HG03558 (cell line): ENCODE data around the gene PRSS57.
"Not testable (repeated sequence)": the region's sequence is repeated elsewhere in the genome, so short reads cannot be mapped to it uniquely, and the experiment has no call there.

Experiments used
- ATAC-seq: cut with Tn5 transposase; IDR thresholded peaks from one replicate; pipeline ENCODE4 v1.9.1; 2021; ENCODE audit warnings: moderate number of reproducible peaks; ENCODE audit not compliant: unreplicated experiment; ENCODE audit errors: extremely low read depth

Gene PRSS57

DNA sequence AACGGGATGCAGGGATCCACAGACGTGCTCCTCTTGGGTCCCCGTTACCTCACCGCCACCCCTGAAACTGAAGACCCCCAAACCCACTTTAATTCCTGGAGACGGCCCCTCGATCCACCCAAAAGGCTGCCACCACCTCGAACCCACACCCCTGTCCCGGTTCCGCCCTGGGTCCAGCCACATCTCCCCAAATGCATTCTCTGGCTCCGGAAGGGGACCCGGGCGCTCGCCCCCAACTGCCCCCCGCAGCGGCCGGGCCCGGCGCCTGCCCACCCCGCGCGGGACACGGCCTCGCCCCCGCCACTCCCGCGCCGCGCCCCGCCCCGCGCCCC lies 19.3 kb downstream of the PRSS57 start:
- no peak for ATAC-seq

- no peak for ATAC-seq
Observed at GRCh38 chr19:674282-675151, 20.7 kb downstream of the PRSS57 start.

DNA sequence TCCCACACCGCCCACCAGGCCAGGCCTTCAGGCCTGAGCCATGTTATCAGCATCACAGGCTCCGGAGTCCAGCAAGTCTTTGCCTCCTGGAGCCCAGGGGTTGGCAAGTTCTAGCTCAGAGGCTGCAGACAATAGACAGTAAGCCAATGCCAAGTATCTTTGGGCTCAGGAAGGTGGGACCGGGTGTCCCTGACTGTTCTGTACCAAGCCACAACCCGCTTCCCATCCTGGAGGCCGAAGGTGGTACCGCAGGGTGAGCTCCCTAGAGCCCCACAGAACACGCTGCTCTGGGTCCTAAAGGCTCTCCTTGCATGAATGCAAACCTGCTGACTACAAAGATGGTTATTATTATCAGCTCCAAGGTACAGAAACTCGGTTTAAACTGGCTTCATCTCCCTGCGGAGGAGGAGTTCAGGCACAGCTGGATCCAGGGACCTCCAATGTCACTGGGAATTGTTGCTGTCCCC lies 24.6 kb downstream of the PRSS57 start:
- ATAC-seq = no peak

DNA sequence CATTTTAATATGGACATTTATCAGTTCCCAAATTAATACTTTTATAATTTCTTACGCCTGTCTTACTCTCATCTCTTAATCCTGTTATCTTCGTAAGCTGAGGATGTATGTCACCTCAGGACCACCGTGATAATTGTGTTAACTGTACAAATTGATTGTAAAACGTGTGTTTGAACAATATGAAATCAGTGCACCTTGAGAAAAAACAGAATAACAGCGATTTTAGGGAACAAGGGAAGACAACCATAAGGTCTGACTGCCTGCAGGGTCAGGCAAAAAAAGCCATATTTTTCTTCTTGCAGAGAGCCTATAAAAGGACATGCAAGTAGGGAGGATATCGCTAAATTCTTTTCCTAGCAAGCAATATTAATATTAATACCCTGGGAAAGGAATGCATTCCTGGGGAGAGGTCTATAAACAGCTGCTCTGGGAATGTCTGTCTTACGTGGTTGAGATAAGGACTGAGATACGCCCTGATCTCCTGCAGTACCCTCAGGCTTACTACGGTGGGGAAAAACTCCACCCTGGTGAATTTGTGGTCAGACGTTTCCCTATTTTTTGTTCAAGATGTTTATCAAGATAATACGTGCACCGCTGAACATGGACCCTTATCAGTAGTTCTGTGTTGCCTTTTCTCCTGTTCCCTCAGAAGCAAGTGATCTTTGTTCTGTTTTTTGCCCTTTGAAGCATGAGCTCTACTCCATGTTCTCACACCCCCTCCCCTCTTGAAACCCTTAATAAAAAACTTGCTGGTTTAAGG lies 26.4 kb downstream of the PRSS57 start:
- not testable (repeated sequence) for ATAC-seq

GRCh38 chr19:666985-667573 lies 28.2 kb downstream of the PRSS57 start:
- ATAC-seq = not testable (repeated sequence)

DNA sequence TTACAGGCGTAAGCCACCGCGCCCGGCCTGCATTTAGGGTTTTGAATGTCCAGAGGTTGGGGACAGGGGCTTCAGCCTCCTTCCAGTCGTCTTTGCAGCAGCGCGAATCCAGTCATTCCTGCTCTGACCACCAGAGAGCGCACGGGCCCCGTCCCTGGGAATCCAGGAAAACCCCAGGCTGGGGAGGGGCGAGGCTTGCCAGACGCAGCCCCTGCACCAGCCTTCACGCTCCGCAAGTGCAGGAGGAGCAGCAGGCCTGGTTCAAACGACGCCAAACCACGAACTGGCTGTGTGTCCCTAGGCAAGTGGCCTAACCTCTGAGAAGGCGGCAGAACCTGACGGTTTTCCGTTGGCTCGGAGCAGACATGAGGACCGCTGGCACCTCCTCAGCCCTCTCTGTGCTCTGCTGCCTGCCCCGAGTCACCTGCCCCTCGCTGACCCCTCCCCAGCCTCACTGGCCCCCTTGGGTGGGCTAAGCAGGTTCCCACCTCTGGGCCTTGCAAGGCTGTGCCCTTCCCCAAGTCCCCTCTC lies 30.3 kb downstream of the PRSS57 start:
- no peak for ATAC-seq

GRCh38 chr19:663682-664117 lies 31.6 kb downstream of the PRSS57 start:
- ATAC-seq = no peak

- ATAC-seq = no peak
Observed at GRCh38 chr19:662962-663681, 32.1 kb downstream of the PRSS57 start, which contains the start of gene RNF126. Gene RNF126, minus strand, starts transcription at chr19:663214. Its CDS starts 93 bp downstream, at chr19:663121.

- ATAC-seq = no peak
Observed at GRCh38 chr19:662207-662961, 32.9 kb downstream of the PRSS57 start.

DNA sequence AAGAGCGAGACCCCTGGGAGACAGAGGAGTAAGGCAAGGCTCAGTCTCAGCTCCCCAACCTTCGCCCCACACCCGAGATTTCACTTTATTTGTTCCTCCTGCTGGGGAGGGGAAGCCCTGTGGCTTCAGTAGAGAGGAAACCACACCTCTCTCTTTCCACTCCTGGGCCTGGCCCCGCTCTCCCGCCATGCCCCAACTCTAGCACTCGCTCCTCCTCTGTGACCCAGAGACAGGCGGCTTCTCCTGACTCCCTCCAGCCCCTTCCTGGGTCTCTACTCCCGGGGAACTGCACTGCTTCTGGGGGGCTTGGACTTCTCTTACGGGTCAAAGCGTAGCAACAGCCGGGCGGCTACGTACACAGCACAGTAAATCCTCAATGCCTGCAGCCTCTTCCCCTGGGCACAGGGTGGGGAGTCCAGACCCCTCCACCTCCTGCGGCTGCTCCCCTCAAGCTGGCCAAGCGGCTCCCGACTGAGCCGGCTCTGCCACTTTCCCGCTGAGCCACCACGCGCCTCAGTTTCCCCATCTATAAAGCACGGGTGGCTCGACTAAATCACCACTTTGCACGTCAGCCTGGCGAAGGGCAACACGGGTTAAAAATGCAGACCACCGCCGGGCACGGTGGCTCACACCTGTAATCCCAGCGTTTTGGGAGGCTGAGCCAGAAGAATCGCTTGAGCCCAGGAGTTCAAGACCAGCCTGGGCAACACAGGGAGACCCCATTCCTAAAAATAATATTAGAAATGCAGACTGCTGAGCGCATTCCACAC lies 33.6 kb downstream of the PRSS57 start:
- no peak for ATAC-seq

DNA sequence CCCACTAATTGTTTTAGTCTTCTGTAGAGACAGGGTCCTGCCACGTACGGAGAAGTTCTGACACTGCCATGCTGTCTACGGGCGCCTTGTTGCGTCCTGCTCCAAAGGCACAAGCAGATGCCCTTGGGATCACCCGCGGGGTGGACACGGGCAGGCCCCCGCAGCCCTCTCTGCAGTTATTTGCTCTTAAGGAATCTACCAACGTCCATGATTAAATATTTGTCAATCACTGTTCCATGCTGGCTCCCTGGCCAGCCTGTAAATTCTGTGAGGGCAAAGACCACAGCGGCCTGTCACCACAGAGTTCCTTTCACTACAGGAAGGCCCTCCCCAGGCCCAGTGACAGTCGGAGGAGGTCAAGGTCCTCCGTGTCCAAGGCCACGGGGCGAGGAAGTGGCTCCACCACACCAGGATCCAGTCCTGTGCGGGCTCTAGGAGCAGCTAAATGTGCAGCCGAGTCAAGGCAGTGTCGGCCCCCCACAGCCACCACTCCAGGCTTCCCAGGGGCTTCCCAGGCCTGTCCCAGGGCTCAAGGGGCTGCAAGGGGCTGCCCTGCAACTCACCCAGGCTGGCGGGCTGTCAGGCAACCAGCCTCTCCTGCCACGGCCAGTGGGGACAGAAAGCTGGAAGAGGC lies 34.3 kb downstream of the PRSS57 start:
- ATAC-seq = no peak

GRCh38 chr19:658916-659839 lies 36.1 kb downstream of the PRSS57 start:
- ATAC-seq = no peak

GRCh38 chr19:658059-658839 lies 37.0 kb downstream of the PRSS57 start:
- ATAC-seq = no peak

GRCh38 chr19:657611-658010 lies 37.6 kb downstream of the PRSS57 start:
- no peak for ATAC-seq

DNA sequence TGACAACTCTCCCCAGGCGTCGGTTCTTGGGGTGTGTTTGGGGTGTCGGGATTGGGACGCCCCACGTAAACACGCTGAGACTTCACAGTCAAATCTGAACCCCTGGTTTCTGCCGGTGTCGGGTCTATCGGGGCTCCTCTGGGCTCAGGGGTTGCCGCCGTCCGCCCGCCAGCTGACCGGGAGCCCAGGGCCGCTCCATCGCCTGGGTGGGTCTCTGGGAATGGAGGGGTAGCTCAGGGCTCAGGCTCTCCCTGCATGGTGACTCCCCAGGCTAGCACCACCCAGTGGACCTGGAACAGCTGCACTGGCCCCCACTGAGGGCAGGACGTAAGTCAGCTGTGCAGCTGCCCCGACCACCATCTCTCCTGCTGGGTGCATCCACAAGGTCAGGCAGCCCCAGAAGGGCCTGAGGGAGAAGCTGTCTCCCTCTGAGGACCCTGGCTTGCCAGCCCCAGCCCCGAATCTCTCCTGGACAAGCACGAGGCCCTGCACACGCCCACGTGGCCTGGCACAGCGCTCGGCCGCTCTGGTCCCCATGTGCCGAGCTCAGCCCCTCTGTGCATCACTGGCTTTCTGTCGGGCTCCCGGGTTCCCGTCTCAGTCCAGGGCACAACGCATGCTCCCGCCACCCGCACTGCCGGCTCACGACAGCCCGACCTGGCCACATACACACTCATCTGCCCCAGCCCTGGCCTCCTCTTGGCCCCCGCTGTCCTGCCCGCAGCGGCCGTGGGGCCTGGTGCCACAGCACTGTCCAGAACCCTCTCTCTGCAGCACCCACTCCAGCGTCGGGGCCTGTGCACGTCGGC lies 38.3 kb downstream of the PRSS57 start:
- ATAC-seq = no peak

DNA sequence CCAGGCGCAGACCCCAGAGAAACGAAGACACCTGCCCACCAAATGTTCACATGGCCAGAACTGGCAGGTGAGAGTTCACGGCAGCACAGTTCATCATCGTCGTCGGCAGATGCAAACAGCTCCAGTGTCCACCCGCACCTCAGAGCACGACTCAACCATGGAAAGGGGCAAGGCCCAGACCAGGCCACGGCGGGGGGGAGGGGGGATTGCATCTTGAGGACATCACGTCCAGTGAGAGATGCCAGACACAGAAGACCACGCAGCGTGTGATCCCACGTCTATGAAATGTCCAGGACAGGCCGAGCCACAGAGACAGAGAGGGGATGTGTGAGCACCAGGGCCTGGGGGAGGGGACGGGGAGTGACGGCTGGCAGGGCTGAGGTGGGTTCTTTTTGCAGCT lies 39.6 kb downstream of the PRSS57 start:
- no peak for ATAC-seq
